DND-41 (cell line): ENCODE data around the gene ACP4.

Experiments used
- ATAC-seq: fragments of 200-7000 bp; cut with Tn5 transposase; 3 replicates; pipeline ENCODE4 v1.9.1; 2021; ENCODE audit warnings: low read depth; ENCODE audit not compliant: insufficient read depth
- DNase-seq: peaks from one replicate; pipeline ENCODE4 v3.0.0-alpha.2; 2020
- H2AFZ ChIP-seq: 2 replicates; pipeline ENCODE4 v1.6.0; 2012; ENCODE audit warnings: low read depth, low read length
- H3K27ac ChIP-seq: 2 replicates; pipeline ENCODE4 v1.5.1; 2012; ENCODE audit warnings: low read length, inconsistent platforms
- H3K27me3 ChIP-seq: fragments of 200-600 bp; sonication (generic); 2 replicates; pipeline ENCODE4 v1.6.0; 2012; ENCODE audit warnings: low read length, mild to moderate bottlenecking, inconsistent platforms; ENCODE audit not compliant: insufficient read depth, poor library complexity
- H3K36me3 ChIP-seq: 2 replicates; pipeline ENCODE4 v1.5.1; 2012; ENCODE audit warnings: low read length, inconsistent platforms; ENCODE audit not compliant: insufficient read depth
- H3K4me1 ChIP-seq: 2 replicates; pipeline ENCODE4 v1.5.1; 2012; ENCODE audit warnings: mild to moderate bottlenecking, low read length; ENCODE audit not compliant: insufficient read depth
- H3K4me2 ChIP-seq: 2 replicates; pipeline ENCODE4 v1.6.0; 2012; ENCODE audit warnings: mild to moderate bottlenecking, moderate library complexity, low read length, inconsistent platforms; ENCODE audit not compliant: insufficient read depth
- H3K4me3 ChIP-seq, 2 experiments: fragments of 200-600 bp in 1 of 2; shearing (Covaris generic) in 1 of 2; 2 replicates each; pipeline ENCODE4 v1.5.1; 2012 to 2016; ENCODE audit warnings: inconsistent platforms in 2 of 2, low read length in 2 of 2, mild to moderate bottlenecking in 2 of 2, low read depth in 1 of 2, moderate library complexity in 1 of 2
- H3K79me2 ChIP-seq: 2 replicates; pipeline ENCODE4 v1.6.0; 2012; ENCODE audit warnings: low read length, inconsistent platforms; ENCODE audit not compliant: insufficient read depth
- H3K9ac ChIP-seq: 2 replicates; pipeline ENCODE4 v1.6.0; 2012; ENCODE audit warnings: low read depth, mild to moderate bottlenecking, inconsistent platforms, low read length, moderate library complexity
- H3K9me3 ChIP-seq: 2 replicates; pipeline ENCODE4 v1.5.1; 2012; ENCODE audit warnings: low read length, moderate library complexity, mild to moderate bottlenecking, inconsistent platforms; ENCODE audit not compliant: insufficient read depth, severe bottlenecking
- H4K20me1 ChIP-seq: 2 replicates; pipeline ENCODE4 v1.6.0; 2012; ENCODE audit warnings: low read length; ENCODE audit not compliant: insufficient read depth
- EZH2 ChIP-seq: IDR thresholded peaks from 3 replicates; pipeline ENCODE4 v1.6.1; 2012; ENCODE audit warnings: borderline replicate concordance, low read depth, mild to moderate bottlenecking, moderate library complexity, low read length, inconsistent platforms; ENCODE audit not compliant: severe bottlenecking
- TF ChIP-seq, protein P1 (sequence below): IDR thresholded peaks from 2 replicates; pipeline ENCODE4 v1.5.1; 2012; ENCODE audit warnings: borderline replicate concordance, low read length, moderate library complexity, mild to moderate bottlenecking; ENCODE audit not compliant: poor library complexity, severe bottlenecking; ENCODE audit errors: extremely low read depth

ACP4 gene

DNA sequence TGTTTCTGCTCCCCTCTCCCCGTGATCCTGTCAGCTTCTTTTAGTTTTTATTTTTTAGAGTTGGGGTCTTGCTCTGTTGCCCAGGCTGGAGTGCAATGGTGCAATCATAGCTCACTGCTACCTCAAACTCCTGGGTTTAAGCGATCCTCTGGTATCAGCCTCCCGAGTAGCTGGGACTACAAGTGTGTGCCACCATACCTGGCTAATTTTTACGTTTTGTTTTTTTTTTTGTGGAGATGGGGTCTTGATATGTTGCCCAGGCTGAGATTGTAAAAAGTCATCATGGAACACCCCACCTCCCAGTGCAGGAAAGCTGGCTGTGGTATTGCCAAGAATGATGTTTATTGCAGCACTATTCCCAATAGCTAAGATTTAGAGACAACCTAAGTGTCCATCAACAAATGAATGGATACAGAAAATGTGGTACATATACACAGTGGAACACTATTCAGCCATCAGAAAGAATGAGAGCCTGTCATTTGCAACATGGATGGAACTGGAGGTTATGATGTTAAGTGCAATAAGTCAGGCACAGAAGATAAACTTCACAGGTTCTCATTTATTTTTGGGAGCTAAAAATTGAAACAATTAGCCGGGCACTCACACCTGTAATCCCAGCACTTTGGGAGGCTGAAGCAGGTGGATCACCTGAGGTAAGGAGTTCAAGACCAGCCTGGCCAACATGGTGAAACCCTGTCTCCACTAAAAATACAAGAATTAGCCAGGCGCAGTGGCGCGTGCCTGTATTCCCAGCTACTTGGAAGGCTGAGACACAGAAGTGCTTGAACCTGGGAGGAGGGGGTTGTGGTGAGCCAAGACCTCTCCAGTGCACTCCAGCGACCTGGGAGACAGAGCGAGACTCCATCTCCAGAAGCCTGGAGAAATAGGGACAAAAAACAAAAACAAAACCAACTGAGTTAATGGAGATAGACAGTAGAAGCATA, 49.8 kb downstream of the ACP4 start:
- TF ChIP-seq, protein P1, sequence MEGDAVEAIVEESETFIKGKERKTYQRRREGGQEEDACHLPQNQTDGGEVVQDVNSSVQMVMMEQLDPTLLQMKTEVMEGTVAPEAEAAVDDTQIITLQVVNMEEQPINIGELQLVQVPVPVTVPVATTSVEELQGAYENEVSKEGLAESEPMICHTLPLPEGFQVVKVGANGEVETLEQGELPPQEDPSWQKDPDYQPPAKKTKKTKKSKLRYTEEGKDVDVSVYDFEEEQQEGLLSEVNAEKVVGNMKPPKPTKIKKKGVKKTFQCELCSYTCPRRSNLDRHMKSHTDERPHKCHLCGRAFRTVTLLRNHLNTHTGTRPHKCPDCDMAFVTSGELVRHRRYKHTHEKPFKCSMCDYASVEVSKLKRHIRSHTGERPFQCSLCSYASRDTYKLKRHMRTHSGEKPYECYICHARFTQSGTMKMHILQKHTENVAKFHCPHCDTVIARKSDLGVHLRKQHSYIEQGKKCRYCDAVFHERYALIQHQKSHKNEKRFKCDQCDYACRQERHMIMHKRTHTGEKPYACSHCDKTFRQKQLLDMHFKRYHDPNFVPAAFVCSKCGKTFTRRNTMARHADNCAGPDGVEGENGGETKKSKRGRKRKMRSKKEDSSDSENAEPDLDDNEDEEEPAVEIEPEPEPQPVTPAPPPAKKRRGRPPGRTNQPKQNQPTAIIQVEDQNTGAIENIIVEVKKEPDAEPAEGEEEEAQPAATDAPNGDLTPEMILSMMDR, result no peak
- no peak for TF ChIP-seq EZH2
- Histone ChIP-seq H4K20me1 (no peaks in the 10 kb centered on the region), H3K4me1 (no peaks in the 10 kb centered on the region), H3K27ac (no peak overlapping the region), H3K4me2 (no peak overlapping the region), H3K9ac (no peak overlapping the region), H3K9me3 (no peaks in the 10 kb centered on the region), H2AFZ (no peak overlapping the region), H3K36me3 (no peaks in the 10 kb centered on the region), H3K79me2 (no peaks in the 10 kb centered on the region), H3K4me3 (no peak overlapping the region), H3K27me3 (no peaks in the 10 kb centered on the region)
- ATAC-seq (no peak), DNase-seq (no peak)

DNA sequence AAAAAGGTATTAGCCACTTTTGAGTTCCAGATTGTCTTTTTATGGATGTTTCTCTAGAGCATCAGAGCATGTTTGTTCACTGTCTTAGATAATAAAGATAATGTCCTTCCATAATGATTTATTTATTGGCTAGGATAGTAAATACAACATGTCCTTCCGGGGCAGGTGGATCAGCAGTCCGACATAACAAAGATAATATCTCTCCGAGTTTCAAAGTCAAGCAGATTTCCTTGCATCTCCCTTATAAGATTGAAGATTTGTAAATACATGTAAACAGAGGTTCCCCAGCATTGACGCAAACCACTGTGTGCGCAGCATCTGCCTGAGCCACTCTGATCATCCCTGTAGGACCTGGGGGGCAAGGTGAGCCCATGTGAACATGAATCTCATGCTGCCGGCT, 51.9 kb downstream of the ACP4 start:
- no peak for ATAC-seq
- H3K27me3 ChIP-seq, result no peaks in the 10 kb centered on the region
- no peaks in the 10 kb centered on the region for H4K20me1 ChIP-seq
- H2AFZ ChIP-seq, result no peak overlapping the region
- no peak overlapping the region for H3K27ac ChIP-seq
- no peaks in the 10 kb centered on the region for H3K4me1 ChIP-seq
- no peak overlapping the region for H3K4me3 ChIP-seq
- no peak for DNase-seq
- H3K4me2 ChIP-seq, result no peak overlapping the region
- H3K79me2 ChIP-seq, result no peaks in the 10 kb centered on the region
- no peaks in the 10 kb centered on the region for H3K9me3 ChIP-seq
- H3K9ac ChIP-seq, result no peak overlapping the region
- H3K36me3 ChIP-seq, result no peaks in the 10 kb centered on the region
- TF ChIP-seq, protein P1, result no peak
- TF ChIP-seq EZH2, result no peak

DNA sequence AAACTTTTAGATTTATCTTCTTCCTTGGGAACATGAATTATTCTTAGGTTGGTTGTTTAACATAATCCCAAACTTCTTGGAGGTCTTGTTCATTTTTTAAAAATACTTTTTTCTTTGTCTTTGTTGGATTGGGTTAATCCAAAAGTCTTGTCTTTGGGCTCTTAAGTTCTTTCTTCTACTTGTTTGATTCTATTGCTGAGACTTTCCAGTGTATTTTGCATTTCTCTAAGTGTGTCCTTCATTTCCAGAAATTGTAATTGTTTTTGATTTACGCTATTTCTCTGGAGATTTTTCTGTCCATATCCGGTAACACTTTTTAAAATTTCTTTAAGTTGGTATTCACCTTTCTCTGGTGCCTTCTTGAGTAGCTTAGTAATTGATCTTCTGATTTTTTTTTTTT, 53.0 kb downstream of the ACP4 start:
- no peak overlapping the region for H2AFZ ChIP-seq
- no peak overlapping the region for H3K4me2 ChIP-seq
- H3K79me2 ChIP-seq, result no peaks in the 10 kb centered on the region
- H3K4me3 ChIP-seq, result no peak overlapping the region
- TF ChIP-seq, protein P1, result no peak
- TF ChIP-seq EZH2, result no peak
- H3K9me3 ChIP-seq, result no peaks in the 10 kb centered on the region
- peaks cover under 1% of the 10 kb centered on the region for H3K27me3 ChIP-seq
- H4K20me1 ChIP-seq, result no peaks in the 10 kb centered on the region
- no peak overlapping the region for H3K9ac ChIP-seq
- no peak overlapping the region for H3K27ac ChIP-seq
- no peak for DNase-seq
- H3K4me1 ChIP-seq, result no peaks in the 10 kb centered on the region
- no peaks in the 10 kb centered on the region for H3K36me3 ChIP-seq
- no peak for ATAC-seq
